ENCODE measurements around the gene AKR7A2. TPM values are rescaled to one million over a fixed set of nuclear protein-coding genes. Genes with fewer than 3 reads are reported as not detected.
"Not testable (repeated sequence)": the region's sequence is repeated elsewhere in the genome, so short reads cannot be mapped to it uniquely, and the experiment has no call there.

The AKR7A2 gene
- total and polyA plus RNA-seq, 12 donors = 20.0 to 235 (median 110) TPM

- no peak for DNase-seq
- no peak overlapping the region for H3K27ac ChIP-seq
- peaks cover 0 to 57% of the 10 kb centered on the region in 2 donors for H3K36me3 ChIP-seq (replicated peaks in 1 of 2)
- intact Hi-C loops (cut with DNase I) = loop anchor here in 1 of 2 donors (5.0 kb wide), 1 partner anchor 50 kb away; no protein-coding TSS in a partner anchor
- no peak overlapping the region for H3K4me3 ChIP-seq
- H3K27me3 ChIP-seq = no peaks in the 10 kb centered on the region
- TF ChIP-seq CTCF (IDR thresholded peaks at IDR 0.05) (no peak), POLR2A (IDR thresholded peaks at IDR 0.05) (no peak)
- WGBS, 4 donors = 78 to 94% (median 93%) methylated on average over 3 to 6 of the region's 6 CpGs
- peaks cover 9 to 15% of the 10 kb centered on the region in 2 donors for H3K4me1 ChIP-seq (replicated peaks in 1 of 2)
- no peaks in the 10 kb centered on the region for H3K9me3 ChIP-seq (replicated peaks in 1 of 3)
Measured at GRCh38 chr1:19306941-19307340, 5.0 kb downstream of the AKR7A2 start.

- 87 to 93% (median 93%) methylated on average over 3 to 11 of the region's 11 CpGs for WGBS, 4 donors
- H3K27me3 ChIP-seq = no peaks in the 10 kb centered on the region
- no peak overlapping the region for H3K27ac ChIP-seq
- intact Hi-C loops (cut with DNase I) = loop anchor here in 1 of 2 donors (5.0 kb wide), 1 partner anchor 49 kb away; no protein-coding TSS in a partner anchor
- H3K36me3 ChIP-seq (replicated peaks in 1 of 2) = peaks cover 0 to 57% of the 10 kb centered on the region in 2 donors
- TF ChIP-seq POLR2A (IDR thresholded peaks at IDR 0.05) (no peak), CTCF (IDR thresholded peaks at IDR 0.05) (no peak)
- peaks cover 4 to 10% of the 10 kb centered on the region in 2 donors for H3K4me1 ChIP-seq (replicated peaks in 1 of 2)
- DNase-seq = no peak
- no peaks in the 10 kb centered on the region for H3K9me3 ChIP-seq (replicated peaks in 1 of 3)
- H3K4me3 ChIP-seq = no peak overlapping the region
Measured at GRCh38 chr1:19305880-19306279, 6.1 kb downstream of the AKR7A2 start.

GRCh38 chr1:19304081-19304480 lies 7.9 kb downstream of the AKR7A2 start:
- H3K9me3 ChIP-seq (replicated peaks in 1 of 3); H3K27me3 ChIP-seq; DNase-seq; H3K27ac ChIP-seq; intact Hi-C loops (cut with DNase I); H3K4me3 ChIP-seq; H3K4me1 ChIP-seq (replicated peaks in 1 of 2): not testable (repeated sequence)
- peaks cover 0 to 57% of the 10 kb centered on the region in 2 donors for H3K36me3 ChIP-seq (replicated peaks in 1 of 2)
- 93 to 97% (median 94%) methylated on average over 6 to 10 of the region's 10 CpGs for WGBS, 4 donors

- DNase-seq = peak in 1 of 7 donors; percentile 17
- peaks cover 0 to 25% of the 10 kb centered on the region in 2 donors for H3K36me3 ChIP-seq (replicated peaks in 1 of 2)
- no peak overlapping the region for H3K4me3 ChIP-seq
- intact Hi-C loops (cut with DNase I) = no loop called here
- no peaks in the 10 kb centered on the region for H3K27me3 ChIP-seq
- peaks cover 0 to under 1% (median 0%) of the 10 kb centered on the region in 3 donors for H3K9me3 ChIP-seq (replicated peaks in 1 of 3)
- no peak overlapping the region for H3K27ac ChIP-seq
- H3K4me1 ChIP-seq (replicated peaks in 1 of 2) = no peaks in the 10 kb centered on the region
- TF ChIP-seq POLR2A (IDR thresholded peaks at IDR 0.05) (no peak), CTCF (IDR thresholded peaks at IDR 0.05) (no peak)
- WGBS, 4 donors = 95 to 100% (median 97%) methylated on average over 2 of the region's 2 CpGs; no CpG with 5 or more reads in 1 of the 4 donors
Measured at GRCh38 chr1:19300211-19300610, 11.7 kb downstream of the AKR7A2 start.

- Histone ChIP-seq H3K36me3 (replicated peaks in 1 of 2) (no peaks in the 10 kb centered on the region), H3K9me3 (replicated peaks in 1 of 3) (peaks cover 0 to 6% (median 0%) of the 10 kb centered on the region in 3 donors), H3K27me3 (no peaks in the 10 kb centered on the region), H3K4me3 (no peak overlapping the region), H3K4me1 (replicated peaks in 1 of 2) (no peaks in the 10 kb centered on the region), H3K27ac (no peak overlapping the region)
- no peak for TF ChIP-seq CTCF (IDR thresholded peaks at IDR 0.05)
- no peak for TF ChIP-seq POLR2A (IDR thresholded peaks at IDR 0.05)
- intact Hi-C loops (cut with DNase I) = no loop called here
- 92 to 100% (median 97%) methylated on average over 2 of the region's 2 CpGs for WGBS, 4 donors
- DNase-seq = no peak
Measured at GRCh38 chr1:19294638-19295037, 17.3 kb downstream of the AKR7A2 start.
